Nucleus accumbens (tissue), 56 donors: ENCODE data around the gene SPDYE6.
"Not testable (repeated sequence)": the region's sequence is repeated elsewhere in the genome, so short reads cannot be mapped to it uniquely, and the experiment has no call there.

Experiments
- DNase-seq, 56 donors: peaks; one replicate each; lab custom pipeline; 2025; lab: John Stamatoyannopoulos, UW

The SPDYE6 gene

GRCh38 chr7:102365390-102365789 lies 9.1 kb upstream of the SPDYE6 start:
- DNase-seq: not testable (repeated sequence)

GRCh38 chr7:102364394-102364886 lies 8.2 kb upstream of the SPDYE6 start:
- DNase-seq: not testable (repeated sequence)

DNA sequence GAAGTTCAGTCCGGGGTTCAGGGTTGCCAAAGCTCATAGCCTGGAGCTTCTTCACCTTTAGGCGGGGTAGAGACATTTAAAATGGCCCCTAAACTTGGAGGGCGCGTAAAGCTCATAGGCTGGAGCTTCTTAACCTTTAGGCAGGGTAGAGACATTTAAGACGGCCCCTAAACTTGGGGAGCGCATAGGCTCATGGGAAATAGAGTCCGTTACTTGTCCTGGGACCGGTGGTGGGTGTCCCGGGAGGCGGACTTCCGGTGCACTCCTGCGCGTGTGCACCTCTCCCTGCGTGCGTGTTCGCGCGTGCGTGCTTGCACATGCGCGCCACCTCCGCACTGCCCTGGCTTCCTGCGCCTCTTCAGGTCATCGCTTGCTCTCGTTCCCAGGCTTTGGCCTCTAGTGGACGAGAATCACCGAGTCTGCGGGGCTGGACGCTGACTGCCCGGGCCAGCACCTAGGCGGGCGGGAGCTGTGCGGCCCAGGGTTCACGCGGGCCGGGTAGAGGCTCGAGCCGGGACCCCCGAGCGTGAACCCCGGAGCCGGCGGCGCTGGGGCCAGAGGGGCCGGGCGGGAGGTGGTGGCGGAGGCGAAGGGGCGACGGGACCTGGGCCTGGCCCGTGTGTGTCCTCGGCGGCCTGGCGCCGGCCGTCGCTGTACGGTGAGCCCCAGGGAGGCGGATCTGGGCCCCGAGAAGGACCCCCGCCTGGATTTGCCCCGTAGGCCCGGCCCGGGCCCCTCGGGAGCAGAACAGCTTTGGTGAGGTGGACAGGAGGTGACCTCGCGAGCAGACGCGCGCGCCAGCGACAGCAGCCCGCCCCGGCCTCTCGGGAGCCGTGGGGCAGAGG lies 7.5 kb upstream of the SPDYE6 start:
- peak; percentile 78 to 98 (median 94) for DNase-seq

GRCh38 chr7:102346983-102347382 lies 9.3 kb downstream of the SPDYE6 start:
- not testable (repeated sequence) for DNase-seq

DNA sequence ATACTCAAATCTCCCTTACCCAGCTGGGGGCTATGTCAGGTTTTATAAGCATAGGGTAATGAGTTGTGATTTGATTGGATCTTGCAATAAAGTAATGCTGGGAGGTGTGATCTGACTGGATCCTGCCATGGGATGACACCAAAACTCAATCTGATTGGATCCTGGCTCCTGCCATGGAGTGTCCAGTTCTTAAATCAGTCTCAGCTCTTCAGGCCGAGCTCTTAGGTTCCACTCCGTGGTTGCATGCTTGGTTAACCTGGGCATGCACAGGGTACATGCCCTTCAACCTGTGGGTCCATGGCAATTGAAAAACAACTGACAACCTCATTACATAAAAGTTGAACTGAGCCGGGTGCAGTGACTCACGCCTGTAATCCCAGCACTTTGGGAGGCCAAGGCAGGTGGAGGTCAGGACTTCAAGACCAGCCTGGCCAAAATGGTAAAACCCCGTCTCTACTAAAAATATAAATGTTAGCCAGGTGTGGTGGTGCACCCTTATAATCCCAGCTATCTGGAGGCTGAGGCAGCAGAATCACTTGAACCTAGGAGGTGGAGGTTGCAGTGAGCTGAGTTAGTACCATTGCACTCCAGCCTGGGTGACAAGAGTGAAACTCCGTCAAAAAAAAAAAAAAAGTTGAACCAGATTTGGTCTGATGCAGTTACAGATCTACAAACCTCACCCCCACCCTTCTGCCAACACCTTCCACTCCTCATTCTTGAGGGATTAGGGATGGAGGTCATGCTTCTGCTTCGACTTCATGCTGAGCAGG lies 15.5 kb downstream of the SPDYE6 start:
- DNase-seq: not testable (repeated sequence)

DNA sequence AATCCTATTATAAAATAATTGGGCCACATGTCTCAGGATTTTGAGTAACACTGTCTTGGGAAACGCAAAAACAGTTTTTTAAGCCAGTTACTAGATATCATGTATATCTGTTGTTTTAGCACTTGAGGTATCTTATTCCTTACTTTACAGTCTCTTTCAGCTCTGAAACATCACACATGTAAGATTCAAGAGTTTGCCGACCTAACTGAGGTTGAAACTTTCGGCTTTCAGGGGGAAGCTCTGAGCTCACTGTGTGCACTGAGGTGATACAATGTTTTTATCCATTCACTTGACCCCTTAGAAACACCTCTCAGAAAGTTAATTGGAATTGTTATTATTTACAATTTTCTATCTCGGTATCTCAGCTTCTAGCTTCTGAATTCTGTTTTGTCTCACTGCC lies 18.8 kb downstream of the SPDYE6 start:
- not testable (repeated sequence) for DNase-seq

DNA sequence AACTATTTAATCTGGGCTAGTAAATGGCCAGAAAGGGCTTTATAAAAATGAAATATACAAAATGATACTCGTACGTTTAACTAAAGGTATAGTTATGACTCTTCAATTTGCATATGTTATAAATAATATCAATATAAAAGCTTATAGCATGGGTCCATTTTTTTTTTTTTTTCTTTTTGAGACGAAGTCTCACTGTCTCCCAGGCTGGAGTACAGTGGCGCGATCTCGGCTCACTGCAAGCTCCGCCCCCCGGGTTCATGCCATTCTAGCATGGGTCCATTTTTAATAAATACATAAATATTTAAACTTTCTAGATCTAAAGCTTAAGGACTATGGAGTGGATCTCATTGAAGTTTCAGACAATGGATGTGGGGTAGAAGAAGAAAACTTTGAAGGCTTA lies 19.2 kb downstream of the SPDYE6 start:
- not testable (repeated sequence) for DNase-seq

- not testable (repeated sequence) for DNase-seq
Observed at GRCh38 chr7:102335574-102335973, 20.7 kb downstream of the SPDYE6 start.

DNA sequence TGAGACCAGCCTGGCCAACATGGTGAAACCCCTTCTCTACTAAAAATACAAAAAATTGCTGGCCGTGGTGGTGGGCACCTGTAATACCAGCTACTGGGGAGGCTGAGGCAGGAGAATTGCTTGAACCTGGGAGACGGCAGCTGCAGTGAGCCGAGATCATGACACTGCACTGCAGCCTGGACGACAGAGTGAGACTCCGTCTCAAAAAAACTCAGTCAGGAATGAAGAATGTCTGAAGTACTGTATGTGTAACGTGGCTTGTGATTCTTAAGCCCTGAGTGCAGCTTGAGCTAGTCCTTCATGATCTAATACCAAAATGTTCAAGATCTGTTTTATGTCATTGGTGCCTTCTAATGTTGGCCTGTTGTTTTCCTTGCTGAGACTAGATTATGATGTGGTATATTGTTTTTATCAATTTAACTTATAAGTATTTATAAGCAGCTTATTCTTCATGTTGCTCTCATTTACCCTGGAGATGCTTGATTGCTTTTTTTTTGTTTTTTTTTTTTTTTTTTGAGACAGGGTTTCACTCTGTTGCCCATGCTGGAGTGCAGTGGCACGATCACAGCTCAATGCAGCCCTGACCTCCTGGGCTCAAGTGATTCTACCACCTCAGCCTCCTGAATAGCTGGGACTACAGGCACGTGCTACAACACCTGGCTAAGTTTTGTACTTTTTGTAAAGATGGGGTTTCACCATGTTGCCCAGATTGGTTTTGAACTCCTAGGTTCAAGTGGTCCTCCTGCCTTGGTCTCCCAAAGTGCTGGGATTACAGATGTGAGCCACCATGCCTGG lies 25.4 kb downstream of the SPDYE6 start:
- DNase-seq: not testable (repeated sequence)

DNA sequence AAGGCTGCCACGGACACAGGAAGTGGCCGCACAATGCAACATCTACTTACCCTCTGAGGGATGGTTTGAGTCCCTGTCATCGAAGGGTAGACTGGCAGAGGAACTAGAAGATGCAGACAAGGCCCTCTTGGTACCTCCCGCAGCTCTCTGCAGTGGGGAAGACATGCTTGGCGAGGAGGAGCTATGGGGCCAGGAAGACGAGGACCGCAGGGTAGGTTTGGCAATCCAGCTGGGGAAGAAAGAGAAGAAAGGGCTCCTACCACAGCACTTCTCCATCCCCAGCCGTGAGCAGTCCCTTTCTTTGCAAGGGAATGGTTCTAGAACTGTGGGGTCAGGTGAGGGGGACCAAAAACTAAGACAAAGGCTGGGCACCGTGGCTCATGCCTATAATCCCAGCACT lies 26.9 kb downstream of the SPDYE6 start:
- DNase-seq: not testable (repeated sequence)

DNA sequence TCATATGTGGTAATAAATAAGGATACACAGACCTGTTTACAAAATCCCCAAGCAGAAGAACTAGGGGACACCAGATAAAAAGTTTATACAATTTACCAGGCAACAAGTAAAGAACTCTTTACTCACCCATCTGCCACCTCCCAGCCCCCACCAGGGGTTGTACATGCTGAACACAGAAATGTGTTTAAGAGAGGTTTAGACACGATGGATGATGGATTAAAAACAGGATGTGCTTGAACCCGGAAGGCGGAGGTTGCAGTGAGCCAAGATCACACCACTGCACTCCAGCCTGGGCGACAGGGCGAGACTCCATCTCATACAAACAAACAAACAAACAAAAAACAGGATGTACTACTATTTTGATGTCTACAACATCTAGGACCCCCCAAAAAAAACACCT lies 27.4 kb downstream of the SPDYE6 start:
- not testable (repeated sequence) for DNase-seq

DNA sequence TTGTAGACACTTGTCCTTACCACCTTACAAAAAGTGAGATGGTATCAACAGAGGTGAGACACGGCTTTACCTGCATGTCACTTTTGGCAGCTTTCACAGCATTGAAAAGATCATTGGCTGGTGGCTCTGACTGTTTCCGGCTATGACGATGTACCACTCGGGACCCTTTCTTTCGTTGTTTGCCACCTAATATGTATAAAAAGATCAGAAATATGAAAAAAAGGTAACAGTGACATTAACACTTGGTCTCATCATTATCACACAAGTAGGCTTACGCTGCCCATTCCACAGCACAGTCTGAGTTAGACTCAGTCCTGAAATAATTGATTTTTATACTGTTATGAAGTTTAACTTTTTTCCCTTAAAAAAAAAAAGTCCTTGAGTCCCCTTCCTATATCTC lies 29.1 kb downstream of the SPDYE6 start:
- not testable (repeated sequence) for DNase-seq

GRCh38 chr7:102326157-102326889 lies 29.9 kb downstream of the SPDYE6 start:
- no peak for DNase-seq

DNA sequence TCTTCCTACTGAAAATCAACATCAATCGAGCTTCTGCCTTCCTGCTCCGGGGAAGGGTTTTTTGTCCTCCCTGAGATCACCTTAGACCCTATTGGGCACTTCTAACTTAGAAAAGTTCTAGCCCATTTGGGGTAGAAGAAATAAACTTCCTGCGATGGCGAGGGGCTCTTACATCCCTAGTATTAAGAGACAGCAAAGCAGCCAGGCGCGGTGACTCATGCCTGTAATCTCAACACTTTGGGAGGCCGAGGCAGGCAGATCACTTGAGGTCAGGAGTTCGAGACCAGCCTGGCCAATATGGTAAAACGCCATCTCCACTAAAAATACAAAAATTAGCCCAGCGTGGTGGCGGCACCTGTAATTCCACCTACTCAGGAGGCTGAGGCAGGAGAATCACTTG lies 31.1 kb downstream of the SPDYE6 start:
- DNase-seq: not testable (repeated sequence)

DNA sequence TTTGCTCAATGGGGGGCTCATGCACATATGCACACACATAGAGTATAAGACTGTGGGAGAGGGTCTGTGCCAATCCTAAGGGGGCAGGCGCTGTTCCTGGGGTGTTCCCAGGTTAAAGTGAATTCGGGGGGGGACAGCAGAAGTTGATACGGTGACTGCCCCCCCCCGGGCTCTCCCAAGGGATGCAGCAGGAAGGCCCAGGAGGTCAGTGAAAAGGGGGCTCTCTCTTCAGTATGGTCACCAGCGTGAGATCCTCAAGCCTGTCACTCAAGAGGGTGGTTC lies 32.4 kb downstream of the SPDYE6 start:
- DNase-seq: no peak

DNA sequence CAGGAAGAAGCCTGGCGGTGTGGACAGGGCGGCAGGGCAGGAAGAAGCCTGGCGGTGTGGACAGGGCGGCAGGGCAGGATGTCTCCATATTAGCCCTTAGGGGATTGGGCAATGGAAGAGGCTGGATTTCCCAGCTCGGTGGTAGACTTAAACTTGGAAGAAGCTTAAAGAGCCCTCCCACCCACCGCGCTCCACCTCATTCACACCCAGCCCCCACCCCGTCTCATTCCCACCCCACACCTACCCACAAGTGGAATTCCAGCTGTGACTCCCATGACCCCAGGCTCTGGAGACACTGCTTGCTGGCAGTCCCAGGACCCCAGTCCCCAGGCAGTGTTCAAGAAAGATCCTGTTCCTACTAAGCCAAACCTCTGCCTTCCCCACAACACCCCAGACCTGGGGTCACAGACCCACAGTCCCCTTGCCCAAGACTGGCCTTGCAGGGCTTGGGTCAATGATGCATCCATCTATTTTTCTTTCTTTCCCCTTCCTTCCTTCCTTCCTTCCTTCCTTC lies 34.0 kb downstream of the SPDYE6 start:
- no peak for DNase-seq

DNA sequence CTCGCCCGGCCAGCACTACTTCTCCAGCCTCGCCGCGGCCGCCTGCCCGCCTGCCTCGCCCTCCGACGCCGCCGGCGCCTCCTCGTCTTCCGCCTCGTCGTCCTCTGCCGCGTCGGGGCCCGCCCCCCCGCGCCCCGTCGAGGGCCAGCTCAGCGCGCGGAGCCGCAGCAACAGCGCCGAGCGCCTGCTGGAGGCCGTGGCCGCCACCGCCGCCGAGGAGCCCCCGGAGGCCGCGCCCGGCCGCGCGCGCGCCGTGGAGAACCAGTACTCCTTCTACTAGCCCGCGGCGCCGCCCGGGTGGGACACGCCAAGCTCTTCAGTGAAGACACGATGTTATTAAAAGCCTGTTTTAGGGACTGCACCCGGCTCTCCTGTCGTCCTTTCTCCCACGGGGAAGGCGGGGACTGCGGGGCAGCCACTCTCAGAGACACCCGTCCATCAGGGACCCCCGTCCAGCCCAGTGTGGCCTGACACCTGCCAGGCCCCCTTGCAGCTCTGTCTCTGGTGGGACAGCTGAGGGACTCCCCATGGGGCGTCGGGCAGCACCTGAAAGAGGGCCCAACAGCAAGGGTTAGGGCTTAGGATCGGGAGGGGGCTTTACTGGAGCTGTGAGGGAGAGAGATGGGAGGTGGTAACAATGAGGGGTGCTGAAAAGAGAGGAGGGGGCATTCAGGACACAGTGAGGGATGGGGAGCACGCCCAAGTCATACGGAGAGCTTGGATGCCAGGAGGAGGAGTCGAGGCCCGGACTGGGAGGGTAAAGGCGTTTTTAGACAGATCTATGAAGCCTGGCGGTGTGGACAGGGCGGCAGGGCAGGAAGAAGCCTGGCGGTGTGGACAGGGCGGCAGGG lies 34.7 kb downstream of the SPDYE6 start:
- DNase-seq: no peak

- DNase-seq: no peak
Observed at GRCh38 chr7:102320601-102321350, 35.5 kb downstream of the SPDYE6 start.
